GM11168 (cell line): ENCODE results near the gene KDM2B.

Experiments
- in situ Hi-C: fragments of 300-500 bp; cut with MboI; formaldehyde crosslinking; loops from one replicate; pipeline ENCODE4 v1.12.0; 2022; ENCODE audit warnings: low sequenced_read_pairs; ENCODE audit not compliant: unreplicated experiment

Gene KDM2B

DNA sequence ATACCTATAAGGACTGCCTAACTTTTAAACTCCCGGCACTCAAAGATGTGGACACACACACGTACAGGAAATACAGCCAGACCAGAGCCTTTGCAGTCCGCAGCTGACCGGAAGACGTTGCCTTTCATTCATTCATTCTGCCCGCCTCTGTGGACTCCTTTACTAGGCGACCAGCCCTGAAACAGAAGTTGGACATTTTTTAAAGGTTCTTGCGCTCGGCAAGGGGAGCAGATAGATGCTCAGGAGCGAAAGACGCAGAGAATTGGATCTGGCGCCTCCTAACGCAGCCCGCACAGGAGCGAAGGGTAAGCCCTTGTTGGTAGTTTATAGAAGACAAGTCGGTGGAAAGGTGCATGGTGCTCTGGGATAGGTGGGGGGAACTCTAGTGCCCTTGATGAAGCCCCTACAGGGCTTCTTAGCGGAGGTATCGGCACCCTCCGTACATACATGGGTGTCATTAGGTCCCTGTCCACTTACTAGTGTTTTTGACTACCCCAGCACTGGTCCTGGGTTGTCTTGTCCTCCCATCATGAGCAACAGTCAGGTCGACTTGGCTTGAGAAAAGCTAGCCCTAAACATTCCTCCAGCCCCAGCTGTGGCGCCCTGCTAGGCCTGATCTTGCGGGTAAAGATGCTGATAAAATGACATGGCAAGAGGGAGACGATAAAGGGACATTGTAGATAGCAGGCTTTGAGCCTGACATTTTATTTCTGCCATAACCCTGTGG is at the start of gene KDM2B:
KDM2B (minus strand) TSS at position 65 of the 727 bp plus-strand sequence. CDS start 112 bp downstream, outside the sequence.
- in situ Hi-C loops = no loop called here

DNA sequence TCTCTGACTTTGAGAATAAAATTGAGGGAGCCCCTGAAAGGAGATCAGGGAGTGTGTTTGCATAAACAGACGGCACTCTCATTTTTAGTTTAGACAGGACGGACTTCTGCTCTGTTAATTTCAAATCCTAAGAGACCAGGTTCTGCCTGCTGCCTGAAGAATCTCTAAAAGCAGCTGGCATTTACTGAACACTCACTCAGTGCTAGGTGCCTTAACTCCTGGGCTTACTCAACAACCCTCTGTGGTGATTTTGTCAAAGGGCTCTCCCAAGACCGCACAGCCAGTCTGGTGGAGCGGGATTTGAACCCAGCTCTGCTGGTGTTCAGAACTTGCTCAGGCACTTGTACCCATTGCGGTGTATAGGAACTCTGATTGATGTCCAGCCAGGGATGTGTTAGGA is 47.7 kb upstream of the KDM2B start:
- in situ Hi-C loops = loop anchor here (5.0 kb wide), 1 partner anchor 131 kb away; no protein-coding TSS in a partner anchor

DNA sequence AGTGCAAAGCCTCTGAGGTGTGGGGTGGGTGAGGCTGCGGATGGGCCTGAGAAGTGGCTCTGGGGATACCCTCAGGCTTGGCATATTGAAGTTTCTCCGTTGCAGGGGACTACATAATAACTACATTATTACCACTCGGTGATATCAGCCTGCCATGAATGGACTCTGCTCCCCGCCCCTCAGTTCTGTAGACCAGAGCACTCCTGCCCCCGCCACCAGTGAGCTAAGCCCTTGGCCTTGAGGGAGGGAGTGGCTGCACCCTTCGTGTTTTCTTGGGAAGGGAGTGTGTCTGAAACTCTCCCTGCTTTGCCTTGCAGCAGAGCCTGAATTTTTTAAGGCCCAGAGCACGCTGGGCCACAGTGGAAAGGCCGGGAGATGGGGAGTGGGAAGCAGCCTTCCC is 47.2 kb upstream of the KDM2B start:
- in situ Hi-C loops = loop anchor here (5.0 kb wide), 1 partner anchor 131 kb away; no protein-coding TSS in a partner anchor

DNA sequence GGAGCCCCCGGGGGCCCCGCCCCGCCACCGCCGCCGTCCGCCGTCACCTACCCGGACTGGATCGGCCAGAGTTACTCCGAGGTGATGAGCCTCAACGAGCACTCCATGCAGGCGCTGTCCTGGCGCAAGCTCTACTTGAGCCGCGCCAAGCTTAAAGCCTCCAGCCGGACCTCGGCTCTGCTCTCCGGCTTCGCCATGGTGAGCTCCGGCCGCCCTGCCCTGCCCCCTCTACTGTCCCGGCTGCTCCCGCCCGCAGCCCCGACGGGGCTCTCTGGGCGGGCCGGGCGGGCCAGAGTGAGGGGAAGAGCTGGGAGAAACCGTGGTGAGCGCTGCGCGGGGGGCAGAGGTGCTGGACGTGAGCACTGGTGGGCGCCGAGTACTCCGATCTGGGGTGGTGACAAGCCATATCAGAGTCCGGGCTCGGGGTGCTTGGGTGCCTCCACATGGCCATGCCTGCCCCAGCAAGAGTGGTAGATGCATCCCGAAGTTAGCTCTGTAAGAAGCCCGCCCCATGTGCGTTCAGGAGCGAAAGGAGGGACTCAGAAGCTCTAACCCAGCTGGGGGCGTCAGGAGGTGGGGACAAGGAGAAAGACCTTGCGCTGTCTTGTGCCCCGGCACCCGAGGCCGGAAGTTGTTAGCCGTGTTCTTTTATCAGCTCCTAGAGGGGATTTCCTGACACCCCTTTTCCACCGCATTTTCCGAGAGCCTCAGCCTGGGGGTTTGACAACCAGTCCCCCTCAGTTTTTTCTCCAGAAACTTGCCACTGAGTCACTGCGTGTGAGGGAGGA is 46.2 kb upstream of the KDM2B start:
- in situ Hi-C loops = loop anchor here (5.0 kb wide), 1 partner anchor 130 kb away; no protein-coding TSS in a partner anchor

GRCh38 chr12:121626087-121626852 is 45.4 kb upstream of the KDM2B start, which contains the start of gene ORAI1:
TSS of gene ORAI1 (plus strand) at chr12:121626530.
- in situ Hi-C loops = loop anchor here (5.0 kb wide), 1 partner anchor 129 kb away; no protein-coding TSS in a partner anchor

- in situ Hi-C loops = no loop called here
Observed at GRCh38 chr12:121620333-121620891, 39.6 kb upstream of the KDM2B start.

DNA sequence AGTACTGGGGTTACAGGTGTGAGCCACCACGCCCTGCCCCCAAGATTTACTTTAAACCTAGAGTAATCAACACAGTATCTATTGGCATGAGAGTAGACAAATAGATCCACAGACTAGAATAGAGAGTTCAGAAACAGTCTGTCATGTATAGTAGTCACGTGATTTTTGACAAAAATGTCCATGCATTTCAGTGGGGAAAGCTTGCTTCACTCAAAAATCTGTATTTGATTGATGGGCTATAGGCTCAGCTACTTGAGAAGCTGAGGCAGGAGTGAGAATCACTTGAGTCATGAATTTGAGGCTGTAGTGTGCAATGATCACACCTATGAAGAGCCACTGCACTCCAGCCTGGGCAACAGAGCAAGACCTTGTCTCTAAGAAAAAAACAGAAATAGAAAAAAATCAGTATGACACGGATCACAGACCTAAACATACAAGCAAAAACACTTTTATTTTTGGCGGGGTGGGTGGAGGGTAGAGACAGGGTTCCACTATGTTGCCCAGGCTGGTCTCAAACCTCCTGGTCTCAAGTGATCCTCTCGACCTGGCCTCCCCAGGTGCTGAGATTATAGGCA is 37.9 kb upstream of the KDM2B start:
- in situ Hi-C loops = no loop called here

DNA sequence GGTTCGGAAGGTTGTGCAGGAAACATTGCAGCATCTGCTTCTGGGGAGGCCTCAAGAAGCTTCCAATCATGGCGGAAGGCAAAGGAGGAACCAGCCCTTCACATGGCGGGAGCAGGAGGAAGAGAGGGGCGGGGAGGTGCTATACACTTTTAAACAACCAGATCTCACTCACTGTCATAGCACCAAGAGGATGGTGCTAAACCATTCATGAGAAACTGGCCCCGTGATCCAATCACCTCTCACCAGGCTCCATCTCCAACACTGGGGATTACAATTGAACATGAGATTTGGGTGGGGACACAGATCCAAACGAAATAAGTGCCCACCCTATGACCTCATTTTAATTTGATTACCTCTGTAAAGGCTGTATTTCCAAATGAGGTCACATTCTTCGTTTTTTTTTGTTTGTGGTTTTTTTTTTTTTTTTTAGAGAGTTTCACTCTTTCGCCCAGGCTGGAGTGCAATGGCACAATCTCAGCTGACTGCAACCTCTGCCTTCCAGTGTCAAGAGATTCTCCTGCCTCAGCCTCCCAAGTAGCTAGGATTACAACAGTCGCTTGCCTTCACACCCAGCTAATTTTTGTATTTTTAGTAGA is 34.1 kb upstream of the KDM2B start:
- in situ Hi-C loops = no loop called here

DNA sequence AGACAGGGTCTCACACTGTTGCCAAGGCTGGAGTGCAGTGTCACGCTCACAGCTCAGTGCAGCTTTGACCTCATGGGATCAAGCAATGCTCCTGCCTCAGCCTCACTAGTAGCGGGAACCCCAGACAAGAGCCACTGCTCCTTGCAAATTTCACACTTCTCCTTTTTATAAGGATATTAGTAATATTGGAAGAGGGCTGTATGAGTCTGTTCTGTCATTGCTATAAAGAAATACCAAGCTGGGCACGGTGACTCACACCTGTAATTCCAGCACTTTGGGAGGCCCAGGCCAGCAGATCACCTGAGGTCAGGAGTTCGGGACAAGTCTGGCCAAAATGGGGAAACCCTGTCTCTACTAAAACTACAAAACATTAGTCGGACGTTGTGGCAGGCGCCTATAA is 32.6 kb upstream of the KDM2B start:
- in situ Hi-C loops = no loop called here

DNA sequence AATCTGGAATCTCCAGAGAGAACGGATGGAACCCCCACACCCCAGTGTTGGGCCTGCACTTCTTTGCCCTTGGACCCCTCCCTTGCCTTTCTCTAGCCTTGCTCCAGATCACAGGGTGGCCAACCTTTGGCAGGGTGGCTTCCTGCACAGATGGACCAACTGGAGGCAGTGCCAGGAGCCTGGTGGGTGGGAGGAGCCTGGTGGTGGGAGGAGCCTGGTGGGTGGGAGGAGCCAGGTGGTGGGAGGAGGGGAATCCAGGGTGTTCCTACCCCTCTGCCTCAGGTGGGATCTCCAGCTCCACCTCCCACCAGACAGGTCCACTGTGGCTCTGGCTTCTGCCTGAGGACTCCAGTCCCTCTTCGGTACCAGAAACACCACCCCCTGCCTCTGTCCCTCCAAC is 30.5 kb upstream of the KDM2B start:
- in situ Hi-C loops = no loop called here

DNA sequence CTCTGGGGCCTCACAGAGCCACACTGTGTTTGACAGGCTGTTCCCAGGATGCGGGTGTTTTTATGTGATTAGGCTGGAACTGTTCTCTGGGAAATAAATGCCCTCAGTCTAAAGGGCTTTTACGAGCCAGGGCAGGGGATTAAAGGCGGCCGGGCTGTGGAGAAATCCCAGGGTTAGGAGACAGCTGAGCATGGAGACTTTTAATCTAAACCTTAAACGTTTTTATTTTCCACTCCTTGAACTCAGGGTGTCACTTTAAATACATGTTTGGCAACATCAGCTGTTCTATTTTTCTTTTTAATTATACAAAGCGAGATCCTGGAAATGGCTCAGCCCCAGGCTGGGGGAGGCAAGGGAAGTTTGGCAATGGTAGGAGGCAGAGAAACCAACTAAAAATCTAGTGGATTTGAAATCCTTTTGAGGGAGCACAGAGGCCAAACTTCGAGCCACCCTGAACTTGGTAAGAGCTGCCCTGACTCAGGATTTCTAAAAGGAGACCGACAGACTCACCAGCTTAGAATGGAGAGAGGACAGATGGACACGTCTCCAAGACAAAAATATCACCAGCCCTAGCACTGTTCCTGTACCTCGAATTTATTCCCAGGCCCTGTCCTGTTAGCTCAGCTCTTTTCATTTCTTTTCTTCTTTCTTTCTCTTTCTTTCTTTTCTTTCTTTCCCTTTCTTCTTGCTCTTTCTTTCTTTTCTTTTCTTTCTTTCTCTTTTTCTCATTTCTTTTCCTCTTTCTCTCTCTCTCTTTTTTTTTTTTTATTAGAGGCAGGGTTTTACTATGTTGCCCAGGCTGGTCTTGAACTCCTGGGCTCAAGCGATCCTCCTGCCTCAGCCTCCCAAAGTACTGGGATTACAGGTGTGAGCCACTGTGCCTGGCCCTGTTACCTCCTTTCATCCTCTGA is 29.7 kb upstream of the KDM2B start:
- in situ Hi-C loops = no loop called here

DNA sequence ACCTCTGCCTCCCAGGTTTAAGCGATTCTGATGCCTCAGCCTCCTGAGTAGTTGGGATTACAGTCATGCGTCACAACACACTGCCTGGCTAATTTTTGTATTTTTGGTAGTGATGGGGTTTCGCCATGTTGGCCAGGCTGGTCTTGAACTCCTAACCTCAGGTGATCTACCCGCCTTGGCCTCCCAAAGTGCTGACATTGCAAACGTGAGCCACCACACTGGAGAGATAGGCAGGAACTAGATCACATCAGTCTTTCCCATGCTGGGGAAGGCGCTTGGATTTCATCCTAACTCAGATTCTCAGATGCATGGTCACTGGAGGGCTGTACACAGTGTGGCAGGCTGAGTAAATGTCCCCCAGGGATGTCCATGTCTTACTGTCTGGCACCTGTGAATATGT is 27.5 kb upstream of the KDM2B start:
- in situ Hi-C loops = no loop called here

- in situ Hi-C loops = no loop called here
Observed at GRCh38 chr12:121603581-121603980, 22.8 kb upstream of the KDM2B start.

DNA sequence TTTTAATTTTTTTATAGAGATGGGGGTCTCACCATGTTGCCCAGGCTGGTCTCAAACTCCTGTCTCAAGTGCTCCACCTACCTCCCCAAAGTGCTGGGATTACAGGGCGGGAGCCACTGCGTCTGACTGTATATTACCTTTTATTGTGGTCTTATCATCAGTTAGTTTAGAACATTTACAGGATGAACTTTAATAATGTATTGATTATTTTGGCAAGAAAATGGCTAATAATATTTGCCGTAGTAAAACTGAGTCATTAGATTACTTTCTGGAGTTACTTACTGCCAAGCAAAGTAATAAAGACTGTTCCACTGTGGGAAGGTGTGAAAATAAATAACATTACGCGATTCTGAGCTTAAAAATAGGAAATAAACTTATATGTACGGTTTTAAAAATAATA is 21.9 kb upstream of the KDM2B start:
- in situ Hi-C loops = no loop called here

DNA sequence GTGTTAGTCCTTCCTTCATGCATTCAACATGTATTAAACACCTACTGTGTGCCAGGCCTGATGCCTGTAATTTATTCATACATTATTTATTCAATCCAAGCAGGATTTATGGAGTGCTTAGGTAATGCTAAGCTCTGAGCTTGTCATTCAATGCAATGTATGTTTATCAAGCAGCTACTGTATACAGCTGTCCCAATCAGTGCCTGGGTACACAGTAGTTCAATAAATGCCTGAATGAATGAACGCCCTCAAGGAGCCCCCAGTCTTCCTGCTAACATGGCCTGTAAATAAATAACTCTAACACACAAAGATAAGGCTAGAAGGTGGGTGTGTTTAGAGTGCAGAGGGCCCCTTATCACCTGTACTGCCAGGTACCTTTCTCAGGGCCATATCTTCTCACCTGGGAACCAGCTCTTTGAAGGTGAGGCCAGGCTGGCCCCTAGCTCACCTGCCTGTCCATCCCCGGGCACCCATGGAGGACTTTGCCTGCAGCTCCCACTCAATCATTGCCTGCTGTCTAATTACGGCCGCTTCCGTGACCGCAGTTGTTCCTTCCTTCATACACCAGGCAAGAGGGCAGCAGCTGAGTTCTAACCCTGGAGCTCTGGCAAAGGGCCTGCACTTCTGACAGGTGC is 20.0 kb upstream of the KDM2B start:
- in situ Hi-C loops = no loop called here

DNA sequence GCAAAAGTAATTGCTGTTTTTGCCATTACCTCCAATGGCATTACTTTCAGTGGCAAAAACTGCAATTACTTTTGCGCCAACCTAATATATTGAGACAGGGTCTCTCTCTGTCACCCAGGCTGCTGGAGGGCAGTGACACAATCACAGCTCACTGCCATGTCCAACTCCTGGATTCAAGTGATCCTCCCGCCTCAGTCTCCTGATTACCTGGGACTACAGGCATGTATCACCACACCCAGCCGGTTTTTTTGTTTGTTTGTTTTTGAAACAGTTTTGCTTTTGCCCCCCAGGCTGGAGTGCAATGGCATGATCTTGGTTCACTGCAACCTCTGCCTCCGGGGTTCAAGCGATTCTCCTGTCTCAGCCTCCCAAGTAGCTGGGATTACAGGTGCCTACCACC is 15.7 kb upstream of the KDM2B start:
- in situ Hi-C loops = no loop called here

DNA sequence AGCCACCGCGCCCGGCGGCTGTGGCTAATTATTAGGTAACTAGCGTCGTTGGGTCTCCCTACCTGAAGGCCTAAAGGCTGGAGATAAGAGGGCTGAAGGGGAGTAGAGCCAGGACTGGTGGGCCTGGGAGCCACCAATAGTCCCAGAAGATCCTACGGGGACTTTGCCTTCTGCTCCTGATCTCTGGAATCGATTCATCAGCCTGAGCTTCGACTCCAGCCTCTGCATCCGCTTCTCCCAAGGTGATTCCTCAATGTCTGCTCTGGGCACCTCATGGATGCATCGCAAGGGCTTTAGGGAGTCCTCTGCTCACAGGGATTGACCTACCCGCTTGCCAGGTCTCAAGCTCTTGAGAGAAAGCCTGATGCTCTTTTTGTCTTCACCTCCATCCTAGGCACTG is 14.7 kb upstream of the KDM2B start:
- in situ Hi-C loops = no loop called here

- in situ Hi-C loops = no loop called here
Observed at GRCh38 chr12:121592320-121592719, 11.5 kb upstream of the KDM2B start.
